OCI-LY1 (cell line): Measurements from ENCODE around the gene FTSJ1.

Experiments
- H2AFZ ChIP-seq: fragments of 200-600 bp; sonication (generic), shearing (Covaris generic); 2 replicates; pipeline ENCODE4 v1.6.0; 2014; ENCODE audit warnings: antibody characterized with exemption, mild to moderate bottlenecking, low read length
- H3F3A ChIP-seq: fragments of 200-600 bp; sonication (generic), shearing (Covaris generic); 2 replicates; pipeline ENCODE4 v1.6.0; 2014; ENCODE audit warnings: mild to moderate bottlenecking, antibody characterized with exemption, low read length, moderate library complexity; ENCODE audit not compliant: insufficient read depth
- H3K27ac ChIP-seq: fragments of 200-600 bp; sonication (generic); 2 replicates; pipeline ENCODE4 v1.5.1; 2014; ENCODE audit warnings: low read length, mixed run types, mild to moderate bottlenecking, low read depth; ENCODE audit not compliant: poor library complexity, severe bottlenecking
- H3K27me3 ChIP-seq: fragments of 200-600 bp; sonication (generic); 2 replicates; pipeline ENCODE4 v1.6.0; 2014; ENCODE audit warnings: antibody characterized with exemption, mild to moderate bottlenecking, low read length, moderate library complexity; ENCODE audit not compliant: insufficient read depth
- H3K36me3 ChIP-seq: fragments of 200-600 bp; sonication (generic); 2 replicates; pipeline ENCODE4 v1.6.1; 2014; ENCODE audit warnings: mild to moderate bottlenecking, antibody characterized with exemption, low read length, moderate library complexity, mixed read lengths; ENCODE audit not compliant: insufficient read depth
- H3K4me1 ChIP-seq: fragments of 200-600 bp; sonication (generic); 2 replicates; pipeline ENCODE4 v1.5.1; 2014; ENCODE audit warnings: mild to moderate bottlenecking, low read length, moderate library complexity; ENCODE audit not compliant: insufficient read depth, severe bottlenecking
- H3K4me2 ChIP-seq: fragments of 200-600 bp; sonication (generic), shearing (Covaris generic); 2 replicates; pipeline ENCODE4 v1.6.1; 2014; ENCODE audit warnings: low read length
- H3K4me3 ChIP-seq: fragments of 200-600 bp; sonication (generic); 2 replicates; pipeline ENCODE4 v1.5.1; 2014; ENCODE audit warnings: low read length, low read depth, mild to moderate bottlenecking, mixed read lengths; ENCODE audit not compliant: poor library complexity, severe bottlenecking
- H3K79me2 ChIP-seq: fragments of 200-600 bp; shearing (Covaris generic); 2 replicates; pipeline ENCODE4 v1.6.1; 2016; ENCODE audit warnings: mixed run types, low read length, mixed read lengths; ENCODE audit not compliant: insufficient read depth
- H3K9ac ChIP-seq: fragments of 200-600 bp; sonication (generic), shearing (Covaris generic); 2 replicates; pipeline ENCODE4 v1.6.1; 2014; ENCODE audit warnings: mild to moderate bottlenecking, low read length, mixed read lengths
- H3K9me2 ChIP-seq: fragments of 200-600 bp; sonication (generic), shearing (Covaris generic); 2 replicates; pipeline ENCODE4 v1.6.1; 2014; ENCODE audit warnings: low read depth, mild to moderate bottlenecking, low read length, mixed read lengths
- H3K9me3 ChIP-seq: fragments of 200-600 bp; shearing (Covaris generic); 2 replicates; pipeline ENCODE4 v1.6.1; 2014; ENCODE audit warnings: low read length, mixed read lengths
- H4K20me1 ChIP-seq: fragments of 200-600 bp; sonication (generic), shearing (Covaris generic); 2 replicates; pipeline ENCODE4 v1.6.0; 2016; ENCODE audit warnings: mild to moderate bottlenecking, low read length; ENCODE audit not compliant: insufficient read depth
- CTCF ChIP-seq: fragments of 200-600 bp; sonication (generic), shearing (Covaris generic); IDR thresholded peaks from 2 replicates; pipeline ENCODE4 v1.5.1; 2017; ENCODE audit warnings: mild to moderate bottlenecking, antibody characterized with exemption, low read length, moderate library complexity, mixed read lengths
- EZH2 ChIP-seq: fragments of 200-600 bp; sonication (generic), shearing (Covaris generic); IDR thresholded peaks from 2 replicates; pipeline ENCODE4 v1.8.0; 2017; ENCODE audit warnings: borderline replicate concordance, mixed run types, mild to moderate bottlenecking, antibody characterized with exemption, low read length, moderate library complexity, mixed read lengths

FTSJ1 gene

GRCh38 chrX:48466696-48467095, 9.3 kb upstream of the FTSJ1 start:
- TF ChIP-seq CTCF (peak; percentile 23; the same call in 1 of the 2 replicates), EZH2 (no peak)
- Histone ChIP-seq H3K4me3 (peak overlapping the region; percentile 74), H3K27me3 (no peaks in the 10 kb centered on the region), H3K79me2 (no peaks in the 10 kb centered on the region), H3K36me3 (no peaks in the 10 kb centered on the region), H3F3A (no peaks in the 10 kb centered on the region), H2AFZ (no peak overlapping the region), H3K4me1 (peaks cover 25% of the 10 kb centered on the region), H4K20me1 (no peaks in the 10 kb centered on the region), H3K9me2 (no peaks in the 10 kb centered on the region), H3K27ac (no peak overlapping the region), H3K4me2 (peak overlapping the region; percentile 71; the same call in 1 of the 2 replicates), H3K9me3 (no peaks in the 10 kb centered on the region), H3K9ac (no peak overlapping the region)

- no peak for TF ChIP-seq EZH2
- TF ChIP-seq CTCF = no peak
- Histone ChIP-seq H3K9ac (peak overlapping the region; percentile 82), H3K27ac (peak overlapping the region; percentile 6), H3K27me3 (no peaks in the 10 kb centered on the region), H3K4me2 (peak overlapping the region; percentile 71), H3K4me1 (peaks cover 25% of the 10 kb centered on the region), H3F3A (no peaks in the 10 kb centered on the region), H3K79me2 (no peaks in the 10 kb centered on the region), H3K9me3 (no peaks in the 10 kb centered on the region), H3K4me3 (peak overlapping the region; percentile 74), H2AFZ (no peak overlapping the region), H3K9me2 (no peaks in the 10 kb centered on the region), H4K20me1 (no peaks in the 10 kb centered on the region), H3K36me3 (no peaks in the 10 kb centered on the region)
These were observed 8.7 kb upstream of the FTSJ1 start for GRCh38 chrX:48467281-48467761.

GRCh38 chrX:48468247-48468671, 7.7 kb upstream of the FTSJ1 start:
- Histone ChIP-seq H3K4me1 (peaks cover 25% of the 10 kb centered on the region), H3K9me3 (no peaks in the 10 kb centered on the region), H3K9ac (peak overlapping the region; percentile 82), H3F3A (no peaks in the 10 kb centered on the region), H3K27ac (peak overlapping the region; percentile 35), H4K20me1 (no peaks in the 10 kb centered on the region), H3K79me2 (no peaks in the 10 kb centered on the region), H3K9me2 (no peaks in the 10 kb centered on the region), H2AFZ (no peak overlapping the region), H3K4me2 (peak overlapping the region; percentile 71), H3K4me3 (peak overlapping the region; percentile 74), H3K27me3 (no peaks in the 10 kb centered on the region), H3K36me3 (no peaks in the 10 kb centered on the region)
- no peak for TF ChIP-seq EZH2
- no peak for TF ChIP-seq CTCF
